HL-60/S4 (cell line): ENCODE results near the gene FMN1.
"Not testable (repeated sequence)": the region's sequence is repeated elsewhere in the genome, so short reads cannot be mapped to it uniquely, and the experiment has no call there.

ENCODE experiments used
- in situ Hi-C: fragments of 300-500 bp; cut with MboI; formaldehyde crosslinking; loops from 2 replicates; pipeline ENCODE4 v1.14.3; 2022; ENCODE audit warnings: low sequenced_read_pairs

Gene FMN1

GRCh38 chr15:33098094-33099058 is 96.1 kb downstream of the FMN1 start:
- in situ Hi-C loops, result no loop called here

GRCh38 chr15:33096134-33096533 is 98.4 kb downstream of the FMN1 start:
- in situ Hi-C loops, result no loop called here

GRCh38 chr15:33095641-33096040 is 98.9 kb downstream of the FMN1 start:
- in situ Hi-C loops, result no loop called here

GRCh38 chr15:33094336-33094735 is 100.2 kb downstream of the FMN1 start:
- in situ Hi-C loops, result no loop called here

GRCh38 chr15:33093222-33093621 is 101.3 kb downstream of the FMN1 start:
- in situ Hi-C loops, result no loop called here

GRCh38 chr15:33091983-33092693 is 102.4 kb downstream of the FMN1 start:
- in situ Hi-C loops, result no loop called here

- in situ Hi-C loops, result no loop called here
Observed at GRCh38 chr15:33089878-33090757, 104.4 kb downstream of the FMN1 start.

GRCh38 chr15:33089165-33089877 is 105.2 kb downstream of the FMN1 start:
- in situ Hi-C loops, result no loop called here

GRCh38 chr15:33086500-33087121 is 107.9 kb downstream of the FMN1 start:
- in situ Hi-C loops, result no loop called here

GRCh38 chr15:33084661-33085060 is 109.9 kb downstream of the FMN1 start:
- in situ Hi-C loops, result no loop called here

- in situ Hi-C loops, result no loop called here
Observed at GRCh38 chr15:33083232-33084081, 111.1 kb downstream of the FMN1 start.

- in situ Hi-C loops, result no loop called here
Observed at GRCh38 chr15:33080006-33080405, 114.5 kb downstream of the FMN1 start.

- in situ Hi-C loops, result no loop called here
Observed at GRCh38 chr15:33078607-33079006, 115.9 kb downstream of the FMN1 start.

GRCh38 chr15:33076937-33077336 is 117.6 kb downstream of the FMN1 start:
- in situ Hi-C loops, result no loop called here

- in situ Hi-C loops, result no loop called here
Observed at GRCh38 chr15:33074942-33075341, 119.6 kb downstream of the FMN1 start.

- in situ Hi-C loops, result no loop called here
Observed at GRCh38 chr15:33074212-33074611, 120.3 kb downstream of the FMN1 start.

- in situ Hi-C loops, result no loop called here
Observed at GRCh38 chr15:33071451-33071850, 123.1 kb downstream of the FMN1 start.

- in situ Hi-C loops, result not testable (repeated sequence)
Observed at GRCh38 chr15:33069903-33070302, 124.6 kb downstream of the FMN1 start.

- in situ Hi-C loops, result no loop called here
Observed at GRCh38 chr15:33069161-33069560, 125.4 kb downstream of the FMN1 start.
